HepG2 (cell line): ENCODE results near the gene AP2S1. TPM values are rescaled to one million over a fixed set of nuclear protein-coding genes. Genes with fewer than 3 reads are reported as not detected.

Experiments
- ERF ChIP-seq: IDR thresholded peaks from 2 replicates; pipeline ENCODE4 v1.6.1; 2018; ENCODE audit warnings: missing biosample characterization, missing genetic modification reagents
- FOSL2 ChIP-seq: sonication (generic); formaldehyde crosslinking; IDR thresholded peaks from 2 replicates; pipeline ENCODE4 v1.4.0; 2020; ENCODE audit warnings: missing genetic modification reagents
- GABPB1 ChIP-seq: IDR thresholded peaks from 2 replicates; pipeline ENCODE4 v1.6.1; 2016; ENCODE audit warnings: mild to moderate bottlenecking, missing genetic modification reagents, moderate library complexity, missing compliant biosample characterization
- KAT7 ChIP-seq: IDR thresholded peaks from 2 replicates; pipeline ENCODE4 v1.6.1; 2018; ENCODE audit warnings: borderline replicate concordance, missing compliant biosample characterization
- NCOA2 ChIP-seq: sonication (generic); formaldehyde crosslinking; IDR thresholded peaks from 2 replicates; pipeline ENCODE4 v1.8.0; 2022; ENCODE audit warnings: inconsistent platforms
- PAWR ChIP-seq: sonication (generic); formaldehyde crosslinking; IDR thresholded peaks from 2 replicates; pipeline ENCODE4 v1.4.0; 2020; ENCODE audit warnings: missing genetic modification reagents, mild to moderate bottlenecking, borderline replicate concordance
- RARA ChIP-seq: IDR thresholded peaks from 2 replicates; pipeline ENCODE4 v1.6.1; 2016; ENCODE audit warnings: missing genetic modification reagents, missing compliant biosample characterization
- SATB2 ChIP-seq: sonication (generic); formaldehyde crosslinking; IDR thresholded peaks from 2 replicates; pipeline ENCODE4 v1.5.0; 2020; ENCODE audit warnings: missing genetic modification reagents
- SIX1 ChIP-seq: sonication (generic); formaldehyde crosslinking; IDR thresholded peaks from 2 replicates; pipeline ENCODE4 v1.4.0; 2020; ENCODE audit warnings: missing genetic modification reagents, borderline replicate concordance
- ZFAT ChIP-seq: sonication (generic); formaldehyde crosslinking; conservative IDR thresholded peaks from 2 replicates; pipeline ENCODE4 v1.8.1; 2023; ENCODE audit warnings: missing genetic modification reagents, inconsistent platforms
- ZNF101 ChIP-seq: sonication (generic); formaldehyde crosslinking; IDR thresholded peaks from 2 replicates; pipeline ENCODE4 v1.4.0; 2020; ENCODE audit warnings: mild to moderate bottlenecking, low read depth, missing genetic modification reagents, borderline replicate concordance
- ZNF20 ChIP-seq: sonication (generic); formaldehyde crosslinking; IDR thresholded peaks from 2 replicates; pipeline ENCODE4 v1.4.0; 2020; ENCODE audit warnings: mild to moderate bottlenecking, moderate library complexity, missing genetic modification reagents
- ZNF563 ChIP-seq: sonication (generic); formaldehyde crosslinking; IDR thresholded peaks from 2 replicates; pipeline ENCODE4 v1.8.0; 2022; ENCODE audit warnings: mild to moderate bottlenecking, moderate library complexity, missing genetic modification reagents
- ZNF703 ChIP-seq: sonication (generic); formaldehyde crosslinking; IDR thresholded peaks from 2 replicates; pipeline ENCODE4 v1.5.1; 2020; ENCODE audit warnings: missing genetic modification reagents, mild to moderate bottlenecking, moderate library complexity, borderline replicate concordance
- ZSCAN20 ChIP-seq: sonication (generic); formaldehyde crosslinking; IDR thresholded peaks from 2 replicates; pipeline ENCODE4 v1.4.0; 2020; ENCODE audit warnings: missing genetic modification reagents, mild to moderate bottlenecking, borderline replicate concordance
- polyA plus RNA-seq, 8 experiments: library from polyadenylated mRNA; depleted of rRNA in 3 of 8; stranded (reverse) in 7 of 8; unstranded in 1 of 8; fragments of >200 nt; fragmentation: Illumina TruSeq in 4 of 8; extraction: Trizol in 4 of 8; gene quantifications; 2 replicates each; pipeline versions ENCODE4 v1.2.1 to v1.2.3, GENCODE V29; 2011 to 2016; ENCODE audit warnings: low read depth in 4 of 8, missing spikeins in 1 of 8, mixed read lengths in 1 of 8; ENCODE audit not compliant: insufficient read depth in 1 of 8
- total RNA-seq, 5 experiments: library from RNA; depleted of rRNA; stranded (reverse); fragments of >200 nt; fragmentation: Illumina TruSeq; extraction: Trizol; gene quantifications; 2 replicates each; pipeline ENCODE4 v1.2.3, GENCODE V29; 2016; ENCODE audit warnings: low read depth in 1 of 5
- TF ChIP-seq, protein P1 (sequence below): IDR thresholded peaks from 2 replicates; pipeline ENCODE4 v1.6.1; 2016; ENCODE audit warnings: control low read depth
- TF ChIP-seq, protein P2 (sequence below): sonication (generic); formaldehyde crosslinking; IDR thresholded peaks from 2 replicates; pipeline ENCODE4 v1.5.1; 2020; ENCODE audit warnings: missing genetic modification reagents, mild to moderate bottlenecking, borderline replicate concordance
- TF ChIP-seq, protein P3 (sequence below): sonication (generic); formaldehyde crosslinking; IDR thresholded peaks from 2 replicates; pipeline ENCODE4 v1.4.0; 2020; ENCODE audit warnings: missing genetic modification reagents
- TF ChIP-seq, protein P4 (sequence below): sonication (generic); formaldehyde crosslinking; IDR thresholded peaks from 2 replicates; pipeline ENCODE4 v1.4.0; 2020; ENCODE audit warnings: missing genetic modification reagents
- TF ChIP-seq, protein P5 (sequence below): sonication (generic); formaldehyde crosslinking; IDR thresholded peaks from 2 replicates; pipeline ENCODE4 v1.5.1; 2020; ENCODE audit warnings: mild to moderate bottlenecking, missing genetic modification reagents, borderline replicate concordance

Gene AP2S1
- total and polyA plus RNA-seq, 2 of the 13 experiments (the other 11 are each of a cell fraction or from before 2014, with no cell fraction given): 45.2 to 86.1 TPM

GRCh38 chr19:46788262-46788967 is 62.2 kb downstream of the AP2S1 start, which contains the start of gene SLC1A5 (continued):
- TF ChIP-seq ERF (CRISPR knock-in tag) (peak; percentile 93), ZNF20 (CRISPR knock-in tag) (no peak), FOSL2 (CRISPR knock-in tag) (peak; percentile 63; the same call in 1 of the 2 replicates), SATB2 (CRISPR knock-in tag) (no peak), ZNF703 (CRISPR knock-in tag) (no peak), SIX1 (CRISPR knock-in tag) (peak; percentile 72; the same call in 1 of the 2 replicates), ZNF101 (CRISPR knock-in tag) (no peak), ZSCAN20 (no peak), GABPB1 (CRISPR knock-in tag) (peak; percentile 86), ZNF563 (CRISPR knock-in tag) (0 out of 2 replicates have a peak, but pooled peaks have one; percentile 42), RARA (CRISPR knock-in tag) (no peak), NCOA2 (peak; percentile 62; the same call in 1 of the 2 replicates), PAWR (CRISPR knock-in tag) (no peak), KAT7 (CRISPR knock-in tag) (no peak; the same call in 1 of the 2 replicates), ZFAT (CRISPR knock-in tag) (no peak)
- TF ChIP-seq, protein P1, sequence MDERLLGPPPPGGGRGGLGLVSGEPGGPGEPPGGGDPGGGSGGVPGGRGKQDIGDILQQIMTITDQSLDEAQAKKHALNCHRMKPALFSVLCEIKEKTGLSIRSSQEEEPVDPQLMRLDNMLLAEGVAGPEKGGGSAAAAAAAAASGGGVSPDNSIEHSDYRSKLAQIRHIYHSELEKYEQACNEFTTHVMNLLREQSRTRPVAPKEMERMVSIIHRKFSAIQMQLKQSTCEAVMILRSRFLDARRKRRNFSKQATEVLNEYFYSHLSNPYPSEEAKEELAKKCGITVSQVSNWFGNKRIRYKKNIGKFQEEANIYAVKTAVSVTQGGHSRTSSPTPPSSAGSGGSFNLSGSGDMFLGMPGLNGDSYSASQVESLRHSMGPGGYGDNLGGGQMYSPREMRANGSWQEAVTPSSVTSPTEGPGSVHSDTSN (CRISPR knock-in tag): no peak
- TF ChIP-seq, protein P2, sequence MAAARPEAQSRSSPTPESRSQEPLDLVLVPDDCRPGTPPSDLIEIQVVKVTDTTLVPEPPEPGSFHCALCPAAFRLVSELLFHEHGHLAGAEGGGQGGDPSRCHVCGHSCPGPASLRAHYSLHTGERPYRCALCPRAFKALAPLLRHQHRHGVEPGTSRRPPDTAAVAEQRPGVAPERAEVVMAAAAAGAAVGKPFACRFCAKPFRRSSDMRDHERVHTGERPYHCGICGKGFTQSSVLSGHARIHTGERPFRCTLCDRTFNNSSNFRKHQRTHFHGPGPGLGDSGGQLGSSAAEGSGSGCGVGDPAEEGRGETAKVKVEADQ (CRISPR knock-in tag): no peak
- TF ChIP-seq, protein P3, sequence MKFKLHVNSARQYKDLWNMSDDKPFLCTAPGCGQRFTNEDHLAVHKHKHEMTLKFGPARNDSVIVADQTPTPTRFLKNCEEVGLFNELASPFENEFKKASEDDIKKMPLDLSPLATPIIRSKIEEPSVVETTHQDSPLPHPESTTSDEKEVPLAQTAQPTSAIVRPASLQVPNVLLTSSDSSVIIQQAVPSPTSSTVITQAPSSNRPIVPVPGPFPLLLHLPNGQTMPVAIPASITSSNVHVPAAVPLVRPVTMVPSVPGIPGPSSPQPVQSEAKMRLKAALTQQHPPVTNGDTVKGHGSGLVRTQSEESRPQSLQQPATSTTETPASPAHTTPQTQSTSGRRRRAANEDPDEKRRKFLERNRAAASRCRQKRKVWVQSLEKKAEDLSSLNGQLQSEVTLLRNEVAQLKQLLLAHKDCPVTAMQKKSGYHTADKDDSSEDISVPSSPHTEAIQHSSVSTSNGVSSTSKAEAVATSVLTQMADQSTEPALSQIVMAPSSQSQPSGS (CRISPR knock-in tag): peak; percentile 68; the same call in 1 of the 2 replicates
- TF ChIP-seq, protein P4, sequence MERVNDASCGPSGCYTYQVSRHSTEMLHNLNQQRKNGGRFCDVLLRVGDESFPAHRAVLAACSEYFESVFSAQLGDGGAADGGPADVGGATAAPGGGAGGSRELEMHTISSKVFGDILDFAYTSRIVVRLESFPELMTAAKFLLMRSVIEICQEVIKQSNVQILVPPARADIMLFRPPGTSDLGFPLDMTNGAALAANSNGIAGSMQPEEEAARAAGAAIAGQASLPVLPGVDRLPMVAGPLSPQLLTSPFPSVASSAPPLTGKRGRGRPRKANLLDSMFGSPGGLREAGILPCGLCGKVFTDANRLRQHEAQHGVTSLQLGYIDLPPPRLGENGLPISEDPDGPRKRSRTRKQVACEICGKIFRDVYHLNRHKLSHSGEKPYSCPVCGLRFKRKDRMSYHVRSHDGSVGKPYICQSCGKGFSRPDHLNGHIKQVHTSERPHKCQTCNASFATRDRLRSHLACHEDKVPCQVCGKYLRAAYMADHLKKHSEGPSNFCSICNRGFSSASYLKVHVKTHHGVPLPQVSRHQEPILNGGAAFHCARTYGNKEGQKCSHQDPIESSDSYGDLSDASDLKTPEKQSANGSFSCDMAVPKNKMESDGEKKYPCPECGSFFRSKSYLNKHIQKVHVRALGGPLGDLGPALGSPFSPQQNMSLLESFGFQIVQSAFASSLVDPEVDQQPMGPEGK (CRISPR knock-in tag): peak; percentile 25
- TF ChIP-seq, protein P5, sequence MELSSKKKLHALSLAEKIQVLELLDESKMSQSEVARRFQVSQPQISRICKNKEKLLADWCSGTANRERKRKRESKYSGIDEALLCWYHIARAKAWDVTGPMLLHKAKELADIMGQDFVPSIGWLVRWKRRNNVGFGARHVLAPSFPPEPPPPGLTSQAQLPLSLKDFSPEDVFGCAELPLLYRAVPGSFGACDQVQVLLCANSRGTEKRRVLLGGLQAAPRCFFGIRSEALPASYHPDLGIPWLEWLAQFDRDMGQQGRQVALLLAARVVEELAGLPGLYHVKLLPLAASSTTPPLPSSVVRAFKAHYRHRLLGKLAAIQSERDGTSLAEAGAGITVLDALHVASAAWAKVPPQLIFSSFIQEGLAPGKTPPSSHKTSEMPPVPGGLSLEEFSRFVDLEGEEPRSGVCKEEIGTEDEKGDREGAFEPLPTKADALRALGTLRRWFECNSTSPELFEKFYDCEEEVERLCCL: no peak
